ENCODE data around the gene CFAP73. TPM values are rescaled to one million over a fixed set of nuclear protein-coding genes. Genes with fewer than 3 reads are reported as not detected.
A peak's percentile ranks its signal among the peaks of the same experiment; 100 is the strongest.

The CFAP73 gene
- polyA plus RNA-seq, 3 donors, result 0.14 TPM; not detected in 2

GRCh38 chr12:113164014-113164413 is 14.5 kb downstream of the CFAP73 start:
- Mint-ChIP-seq H3K9me3 (no peaks in the 10 kb centered on the region), H3K27ac (no peak overlapping the region), H3K4me1 (no peaks in the 10 kb centered on the region), H3K27me3 (ENCODE audit: low read depth in 3 of 3) (no peaks in the 10 kb centered on the region), H3K36me3 (peaks cover 86 to 97% of the 10 kb centered on the region in 2 donors), H3K4me3 (no peak overlapping the region)
- Histone ChIP-seq H3K4me2 (replicated peaks; ENCODE audit: extremely low read depth, low read length, poor library complexity, severe bottlenecking) (no peak overlapping the region), H3K79me2 (ENCODE audit: insufficient read depth, low read length) (no peaks in the 10 kb centered on the region), H3K27ac (ENCODE audit: low read depth in 1 of 2, low read length in 2 of 2) (no peak overlapping the region), H3K9ac (ENCODE audit: insufficient read depth, low read length, poor library complexity, severe bottlenecking) (no peak overlapping the region), H3K4me1 (ENCODE audit: control insufficient read depth in 1 of 2, insufficient read depth in 2 of 2, low read length in 2 of 2) (no peaks in the 10 kb centered on the region), H3K4me3 (replicated peaks in 1 of 3; ENCODE audit: low read depth in 2 of 3, low read length in 3 of 3) (no peak overlapping the region), H2AFZ (ENCODE audit: insufficient read depth, low read depth, low read length, poor library complexity, severe bottlenecking) (no peak overlapping the region), H3K9me3 (replicated peaks in 1 of 2; ENCODE audit: control insufficient read depth in 1 of 2, insufficient read depth in 1 of 2, low read length in 2 of 2) (no peaks in the 10 kb centered on the region), H3K27me3 (ENCODE audit: control insufficient read depth in 2 of 2, insufficient read depth in 2 of 2, low read length in 2 of 2) (no peaks in the 10 kb centered on the region), H3K36me3 (replicated peaks in 1 of 2; ENCODE audit: control insufficient read depth in 1 of 2, insufficient read depth in 2 of 2, low read length in 2 of 2) (peaks cover 92 to 98% of the 10 kb centered on the region in 2 donors), H4K20me1 (ENCODE audit: insufficient read depth, low read length) (no peaks in the 10 kb centered on the region)
- 98% methylated on average over 7 of the region's 13 CpGs for WGBS (ENCODE audit: insufficient coverage)
- DNase-seq, result no peak
- intact Hi-C loops (cut with micrococcal nuclease), result no loop called here
- TF ChIP-seq CTCF (IDR thresholded peaks at IDR 0.05), result no peak

GRCh38 chr12:113165521-113166450 is 16.3 kb downstream of the CFAP73 start:
- Mint-ChIP-seq H3K27me3 (ENCODE audit: low read depth in 3 of 3) (no peaks in the 10 kb centered on the region), H3K9me3 (no peaks in the 10 kb centered on the region), H3K27ac (peak overlapping the region in 1 of 7 donors; percentile 56), H3K4me1 (no peaks in the 10 kb centered on the region), H3K36me3 (peaks cover 85 to 98% of the 10 kb centered on the region in 2 donors), H3K4me3 (no peak overlapping the region)
- Histone ChIP-seq H3K27ac (ENCODE audit: low read depth in 1 of 2, low read length in 2 of 2) (no peak overlapping the region), H3K4me1 (ENCODE audit: control insufficient read depth in 1 of 2, insufficient read depth in 2 of 2, low read length in 2 of 2) (no peaks in the 10 kb centered on the region), H3K27me3 (ENCODE audit: control insufficient read depth in 2 of 2, insufficient read depth in 2 of 2, low read length in 2 of 2) (no peaks in the 10 kb centered on the region), H3K36me3 (replicated peaks in 1 of 2; ENCODE audit: control insufficient read depth in 1 of 2, insufficient read depth in 2 of 2, low read length in 2 of 2) (peaks cover 92 to 98% of the 10 kb centered on the region in 2 donors), H3K4me2 (replicated peaks; ENCODE audit: extremely low read depth, low read length, poor library complexity, severe bottlenecking) (no peak overlapping the region), H3K79me2 (ENCODE audit: insufficient read depth, low read length) (no peaks in the 10 kb centered on the region), H3K9ac (ENCODE audit: insufficient read depth, low read length, poor library complexity, severe bottlenecking) (no peak overlapping the region), H3K4me3 (replicated peaks in 1 of 3; ENCODE audit: low read depth in 2 of 3, low read length in 3 of 3) (no peak overlapping the region), H2AFZ (ENCODE audit: insufficient read depth, low read depth, low read length, poor library complexity, severe bottlenecking) (no peak overlapping the region), H4K20me1 (ENCODE audit: insufficient read depth, low read length) (no peaks in the 10 kb centered on the region), H3K9me3 (replicated peaks in 1 of 2; ENCODE audit: control insufficient read depth in 1 of 2, insufficient read depth in 1 of 2, low read length in 2 of 2) (no peaks in the 10 kb centered on the region)
- DNase-seq, result no peak
- no peak for TF ChIP-seq CTCF (IDR thresholded peaks at IDR 0.05)
- 98% methylated on average over 29 of the region's 32 CpGs for WGBS (ENCODE audit: insufficient coverage)
- intact Hi-C loops (cut with micrococcal nuclease), result no loop called here

Data from CD14-positive monocyte (primary cell).